ENCODE results near the gene PRSS53. TPM values are rescaled to one million over a fixed set of nuclear protein-coding genes. Genes with fewer than 3 reads are reported as not detected.

The PRSS53 gene
- total and polyA plus RNA-seq, 9 donors, result 0.30 to 2.9 (median 1.5) TPM

GRCh38 chr16:31036691-31037090 is 52.1 kb downstream of the PRSS53 start:
- Histone ChIP-seq H3K9me3 (no peaks in the 10 kb centered on the region), H3K4me1 (ENCODE audit: insufficient read depth) (peaks cover 6% of the 10 kb centered on the region), H3K27ac (no peak overlapping the region), H3K4me3 (no peak overlapping the region), H3K27me3 (no peaks in the 10 kb centered on the region), H3K36me3 (no peaks in the 10 kb centered on the region)
- intact Hi-C loops (cut with DNase I), result loop anchor here in 1 of 4 donors (10.0 kb wide), 1 partner anchor 52 kb away; the partner anchor contains the start of gene HSD3B7
- WGBS, 3 donors, result 43 to 74% (median 52%) methylated on average over 2 of the region's 2 CpGs
- no peak for DNase-seq
- TF ChIP-seq EP300 (IDR thresholded peaks at IDR 0.05), result no peak
- no peak for TF ChIP-seq CTCF (IDR thresholded peaks at IDR 0.05)
- TF ChIP-seq POLR2A (IDR thresholded peaks at IDR 0.05), result no peak

- WGBS, 3 donors, result 0 to 1% (median 0%) methylated on average over 47 of the region's 47 CpGs
- TF ChIP-seq EP300 (IDR thresholded peaks at IDR 0.05) (no peak), POLR2A (IDR thresholded peaks at IDR 0.05) (peak; percentile 13)
These were observed 54.8 kb downstream of the PRSS53 start for GRCh38 chr16:31033709-31034492.

More at GRCh38 chr16:31033709-31034492, 54.8 kb downstream of the PRSS53 start:
- DNase-seq, result peak; percentile 89 to 93 (median 92)
- Histone ChIP-seq H3K36me3 (no peaks in the 10 kb centered on the region), H3K4me3 (peak overlapping the region; percentile 76), H3K9me3 (no peaks in the 10 kb centered on the region), H3K27ac (peak overlapping the region; percentile 86 to 97), H3K4me1 (ENCODE audit: insufficient read depth) (peaks cover 6% of the 10 kb centered on the region), H3K27me3 (no peaks in the 10 kb centered on the region)
- intact Hi-C loops (cut with DNase I), result loop anchor here in 1 of 4 donors (10.0 kb wide), 1 partner anchor 49 kb away; the partner anchor contains the start of gene HSD3B7

Other genes starting within 250 kb of the PRSS53 start
- 10 to 100 TPM; 34.4 to 54.8 (median 49.0) TPM for gene BCL7C, start 194.9 kb downstream of the PRSS53 start, total RNA-seq
- 10 to 100 TPM; 13.3 to 44.1 TPM for gene BCL7C, start 194.9 kb downstream of the PRSS53 start, polyA plus RNA-seq
- 10 to 100 TPM in 5 of 7 donors, 1 to 10 TPM in 2; 7.0 to 22.4 (median 14.4) TPM for gene CTF1, start 192.3 kb downstream of the PRSS53 start, total RNA-seq
- gene CTF1, start 192.3 kb downstream of the PRSS53 start, polyA plus RNA-seq, result 10 to 100 TPM in 1 of 2 donors, 1 to 10 TPM in 1; 7.9 to 16.2 TPM
- gene FBXL19, start 165.4 kb downstream of the PRSS53 start, total RNA-seq, result 10 to 100 TPM; 10.2 to 24.3 (median 15.4) TPM
- 10 to 100 TPM in 1 of 2 donors, 1 to 10 TPM in 1; 1.6 to 12.4 TPM for gene FBXL19, start 165.4 kb downstream of the PRSS53 start, polyA plus RNA-seq
- 10 to 100 TPM; 21.5 to 30.8 (median 24.1) TPM for gene ORAI3, start 139.9 kb downstream of the PRSS53 start, total RNA-seq
- 10 to 100 TPM; 26.0 to 27.5 TPM for gene ORAI3, start 139.9 kb downstream of the PRSS53 start, polyA plus RNA-seq
- gene SETD1A, start 131.2 kb downstream of the PRSS53 start, total RNA-seq, result 10 to 100 TPM in 5 of 7 donors, 1 to 10 TPM in 2; 5.0 to 31.8 (median 24.9) TPM
- 10 to 100 TPM in 1 of 2 donors, 1 to 10 TPM in 1; 5.8 to 17.1 TPM for gene SETD1A, start 131.2 kb downstream of the PRSS53 start, polyA plus RNA-seq
- gene HSD3B7, start 103.7 kb downstream of the PRSS53 start, total RNA-seq, result 10 to 100 TPM in 4 of 7 donors, 1 to 10 TPM in 3; 8.0 to 24.5 (median 10.5) TPM
- 1 to 10 TPM; 3.9 to 8.0 TPM for gene HSD3B7, start 103.7 kb downstream of the PRSS53 start, polyA plus RNA-seq
- 1 to 10 TPM in 4 of 7 donors, under 1 TPM in 3; 0.34 to 1.5 (median 1.0) TPM for gene STX1B, start 78.3 kb downstream of the PRSS53 start, total RNA-seq
- gene STX1B, start 78.3 kb downstream of the PRSS53 start, polyA plus RNA-seq, result under 1 TPM; 0.36 to 0.57 TPM
- 10 to 100 TPM; 26.2 to 73.8 (median 59.2) TPM for gene STX4, start 55.4 kb downstream of the PRSS53 start, total RNA-seq
- 10 to 100 TPM; 34.4 to 53.7 TPM for gene STX4, start 55.4 kb downstream of the PRSS53 start, polyA plus RNA-seq
- 1 to 10 TPM; 4.2 to 7.4 (median 5.7) TPM for gene ZNF668, start 14.7 kb downstream of the PRSS53 start, total RNA-seq
- gene ZNF668, start 14.7 kb downstream of the PRSS53 start, polyA plus RNA-seq, result 1 to 10 TPM; 1.3 to 6.7 TPM
- 10 to 100 TPM; 12.4 to 16.3 (median 14.8) TPM for gene ZNF646, start 14.5 kb downstream of the PRSS53 start, total RNA-seq
- 10 to 100 TPM in 1 of 2 donors, 1 to 10 TPM in 1; 2.3 to 12.0 TPM for gene ZNF646, start 14.5 kb downstream of the PRSS53 start, polyA plus RNA-seq
- gene VKORC1, start 5.9 kb upstream of the PRSS53 start, total RNA-seq, result 100 to 1,000 TPM in 1 of 7 donors, 10 to 100 TPM in 6; 72.1 to 114 (median 84.5) TPM
- 100 to 1,000 TPM; 117 to 141 TPM for gene VKORC1, start 5.9 kb upstream of the PRSS53 start, polyA plus RNA-seq
- gene BCKDK, start 19.4 kb upstream of the PRSS53 start, total RNA-seq, result 10 to 100 TPM; 34.1 to 51.9 (median 40.5) TPM
- gene BCKDK, start 19.4 kb upstream of the PRSS53 start, polyA plus RNA-seq, result 10 to 100 TPM; 18.6 to 29.2 TPM
- gene KAT8, start 28.7 kb upstream of the PRSS53 start, total RNA-seq, result 100 to 1,000 TPM in 4 of 7 donors, 10 to 100 TPM in 3; 71.5 to 129 (median 105) TPM
- gene KAT8, start 28.7 kb upstream of the PRSS53 start, polyA plus RNA-seq, result 10 to 100 TPM; 66.4 to 87.0 TPM
- 10 to 100 TPM in 1 of 7 donors, 1 to 10 TPM in 4, not detected in 2; 1.4 to 47.0 (median 2.4) TPM for gene PRSS8, start 46.8 kb upstream of the PRSS53 start, total RNA-seq
- under 1 TPM in 1 of 2 donors, not detected in 1; 0.05 TPM for gene PRSS8, start 46.8 kb upstream of the PRSS53 start, polyA plus RNA-seq
- 1 to 10 TPM in 4 of 7 donors, under 1 TPM in 2, not detected in 1; 0.28 to 2.1 (median 1.3) TPM for gene PRSS36, start 61.1 kb upstream of the PRSS53 start, total RNA-seq
- gene PRSS36, start 61.1 kb upstream of the PRSS53 start, polyA plus RNA-seq, result under 1 TPM in 1 of 2 donors, not detected in 1; 0.96 TPM
- gene FUS, start 91.2 kb upstream of the PRSS53 start, total RNA-seq, result 100 to 1,000 TPM in 5 of 7 donors, 10 to 100 TPM in 2; 62.2 to 436 (median 355) TPM
- gene FUS, start 91.2 kb upstream of the PRSS53 start, polyA plus RNA-seq, result 100 to 1,000 TPM; 309 to 469 TPM
- gene PYCARD, start 113.8 kb upstream of the PRSS53 start, total RNA-seq, result 10 to 100 TPM in 6 of 7 donors, 1 to 10 TPM in 1; 9.4 to 35.8 (median 20.2) TPM
- gene PYCARD, start 113.8 kb upstream of the PRSS53 start, polyA plus RNA-seq, result 10 to 100 TPM in 1 of 2 donors, 1 to 10 TPM in 1; 1.8 to 28.1 TPM
- gene TRIM72, start 125.2 kb upstream of the PRSS53 start, total RNA-seq, result under 1 TPM in 3 of 7 donors, not detected in 4; 0.05 to 0.11 (median 0.07) TPM
- gene TRIM72, start 125.2 kb upstream of the PRSS53 start, polyA plus RNA-seq, result under 1 TPM in 1 of 2 donors, not detected in 1; 0.01 TPM
- gene PYDC1, start 128.2 kb upstream of the PRSS53 start, total RNA-seq, result not detected
- gene PYDC1, start 128.2 kb upstream of the PRSS53 start, polyA plus RNA-seq, result not detected
- gene ITGAM, start 171.0 kb upstream of the PRSS53 start, total RNA-seq, result 1 to 10 TPM; 2.3 to 8.2 (median 4.1) TPM
- gene ITGAM, start 171.0 kb upstream of the PRSS53 start, polyA plus RNA-seq, result 1 to 10 TPM; 1.7 to 6.8 TPM